DND-41 (cell line): Measurements from ENCODE around the gene CCDC116.
"Not testable (repeated sequence)": the region's sequence is repeated elsewhere in the genome, so short reads cannot be mapped to it uniquely, and the experiment has no call there.

Source experiments
- ATAC-seq: fragments of 200-7000 bp; cut with Tn5 transposase; 3 replicates; pipeline ENCODE4 v1.9.1; 2021; ENCODE audit warnings: low read depth; ENCODE audit not compliant: insufficient read depth
- DNase-seq: peaks from one replicate; pipeline ENCODE4 v3.0.0-alpha.2; 2020
- H2AFZ ChIP-seq: 2 replicates; pipeline ENCODE4 v1.6.0; 2012; ENCODE audit warnings: low read depth, low read length
- H3K27ac ChIP-seq: 2 replicates; pipeline ENCODE4 v1.5.1; 2012; ENCODE audit warnings: low read length, inconsistent platforms
- H3K27me3 ChIP-seq: fragments of 200-600 bp; sonication (generic); 2 replicates; pipeline ENCODE4 v1.6.0; 2012; ENCODE audit warnings: low read length, mild to moderate bottlenecking, inconsistent platforms; ENCODE audit not compliant: insufficient read depth, poor library complexity
- H3K36me3 ChIP-seq: 2 replicates; pipeline ENCODE4 v1.5.1; 2012; ENCODE audit warnings: low read length, inconsistent platforms; ENCODE audit not compliant: insufficient read depth
- H3K4me1 ChIP-seq: 2 replicates; pipeline ENCODE4 v1.5.1; 2012; ENCODE audit warnings: mild to moderate bottlenecking, low read length; ENCODE audit not compliant: insufficient read depth
- H3K4me2 ChIP-seq: 2 replicates; pipeline ENCODE4 v1.6.0; 2012; ENCODE audit warnings: mild to moderate bottlenecking, moderate library complexity, low read length, inconsistent platforms; ENCODE audit not compliant: insufficient read depth
- H3K4me3 ChIP-seq, 2 experiments: fragments of 200-600 bp in 1 of 2; shearing (Covaris generic) in 1 of 2; 2 replicates each; pipeline ENCODE4 v1.5.1; 2012 to 2016; ENCODE audit warnings: inconsistent platforms in 2 of 2, low read length in 2 of 2, mild to moderate bottlenecking in 2 of 2, low read depth in 1 of 2, moderate library complexity in 1 of 2
- H3K79me2 ChIP-seq: 2 replicates; pipeline ENCODE4 v1.6.0; 2012; ENCODE audit warnings: low read length, inconsistent platforms; ENCODE audit not compliant: insufficient read depth
- H3K9ac ChIP-seq: 2 replicates; pipeline ENCODE4 v1.6.0; 2012; ENCODE audit warnings: low read depth, mild to moderate bottlenecking, inconsistent platforms, low read length, moderate library complexity
- H3K9me3 ChIP-seq: 2 replicates; pipeline ENCODE4 v1.5.1; 2012; ENCODE audit warnings: low read length, moderate library complexity, mild to moderate bottlenecking, inconsistent platforms; ENCODE audit not compliant: insufficient read depth, severe bottlenecking
- H4K20me1 ChIP-seq: 2 replicates; pipeline ENCODE4 v1.6.0; 2012; ENCODE audit warnings: low read length; ENCODE audit not compliant: insufficient read depth
- EZH2 ChIP-seq: IDR thresholded peaks from 3 replicates; pipeline ENCODE4 v1.6.1; 2012; ENCODE audit warnings: borderline replicate concordance, low read depth, mild to moderate bottlenecking, moderate library complexity, low read length, inconsistent platforms; ENCODE audit not compliant: severe bottlenecking
- TF ChIP-seq, protein P1 (sequence below): IDR thresholded peaks from 2 replicates; pipeline ENCODE4 v1.5.1; 2012; ENCODE audit warnings: borderline replicate concordance, low read length, moderate library complexity, mild to moderate bottlenecking; ENCODE audit not compliant: poor library complexity, severe bottlenecking; ENCODE audit errors: extremely low read depth

The CCDC116 gene

DNA sequence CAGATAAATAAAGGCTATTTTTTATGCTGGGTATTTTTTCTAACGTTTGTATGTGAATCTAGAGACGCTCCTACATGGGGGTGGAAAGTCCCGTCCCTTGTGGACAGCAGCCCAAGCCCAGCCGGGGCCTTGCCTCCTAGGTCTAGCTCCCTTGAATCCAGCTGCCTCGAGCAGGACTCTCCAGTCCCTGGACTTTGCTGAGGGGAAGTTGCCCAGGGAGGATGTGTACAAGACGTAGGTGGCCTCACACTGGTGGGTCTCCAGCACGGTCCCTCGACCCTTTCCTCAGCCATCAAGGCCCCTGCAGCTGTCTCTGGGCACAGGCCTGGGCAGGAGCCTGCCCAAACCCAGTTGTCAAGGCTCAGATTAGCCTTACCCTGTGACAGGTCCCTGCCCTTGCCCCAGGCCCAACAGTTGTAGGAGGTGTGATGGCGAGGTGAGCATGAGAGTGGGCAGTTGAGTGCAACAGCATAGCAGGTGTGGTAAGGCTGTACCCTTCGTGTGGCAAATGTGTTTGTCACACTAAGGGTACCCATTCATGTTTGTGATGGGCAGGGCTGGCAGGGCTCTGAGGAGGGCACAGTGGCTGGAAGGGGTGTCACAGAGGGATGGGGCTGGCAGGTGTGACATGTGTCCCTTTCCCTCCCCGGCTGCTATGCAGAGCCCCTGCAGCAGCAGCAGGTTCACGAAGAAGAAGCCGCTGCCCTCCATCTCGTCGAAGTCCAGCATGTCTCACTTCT is 3.4 kb downstream of the CCDC116 start:
- DNase-seq, result no peak
- H3K4me3 ChIP-seq, result no peak overlapping the region
- H3K27ac ChIP-seq, result no peak overlapping the region
- H3K4me2 ChIP-seq, result no peak overlapping the region
- H2AFZ ChIP-seq, result no peak overlapping the region
- H4K20me1 ChIP-seq, result peaks cover 3% of the 10 kb centered on the region; the same call in 1 of the 2 replicates
- H3K9me3 ChIP-seq, result no peaks in the 10 kb centered on the region
- TF ChIP-seq, protein P1, sequence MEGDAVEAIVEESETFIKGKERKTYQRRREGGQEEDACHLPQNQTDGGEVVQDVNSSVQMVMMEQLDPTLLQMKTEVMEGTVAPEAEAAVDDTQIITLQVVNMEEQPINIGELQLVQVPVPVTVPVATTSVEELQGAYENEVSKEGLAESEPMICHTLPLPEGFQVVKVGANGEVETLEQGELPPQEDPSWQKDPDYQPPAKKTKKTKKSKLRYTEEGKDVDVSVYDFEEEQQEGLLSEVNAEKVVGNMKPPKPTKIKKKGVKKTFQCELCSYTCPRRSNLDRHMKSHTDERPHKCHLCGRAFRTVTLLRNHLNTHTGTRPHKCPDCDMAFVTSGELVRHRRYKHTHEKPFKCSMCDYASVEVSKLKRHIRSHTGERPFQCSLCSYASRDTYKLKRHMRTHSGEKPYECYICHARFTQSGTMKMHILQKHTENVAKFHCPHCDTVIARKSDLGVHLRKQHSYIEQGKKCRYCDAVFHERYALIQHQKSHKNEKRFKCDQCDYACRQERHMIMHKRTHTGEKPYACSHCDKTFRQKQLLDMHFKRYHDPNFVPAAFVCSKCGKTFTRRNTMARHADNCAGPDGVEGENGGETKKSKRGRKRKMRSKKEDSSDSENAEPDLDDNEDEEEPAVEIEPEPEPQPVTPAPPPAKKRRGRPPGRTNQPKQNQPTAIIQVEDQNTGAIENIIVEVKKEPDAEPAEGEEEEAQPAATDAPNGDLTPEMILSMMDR, result no peak
- no peak for TF ChIP-seq EZH2
- no peaks in the 10 kb centered on the region for H3K36me3 ChIP-seq
- no peak for ATAC-seq
- no peaks in the 10 kb centered on the region for H3K27me3 ChIP-seq
- H3K4me1 ChIP-seq, result peaks cover 29% of the 10 kb centered on the region
- H3K9ac ChIP-seq, result no peak overlapping the region
- no peaks in the 10 kb centered on the region for H3K79me2 ChIP-seq

DNA sequence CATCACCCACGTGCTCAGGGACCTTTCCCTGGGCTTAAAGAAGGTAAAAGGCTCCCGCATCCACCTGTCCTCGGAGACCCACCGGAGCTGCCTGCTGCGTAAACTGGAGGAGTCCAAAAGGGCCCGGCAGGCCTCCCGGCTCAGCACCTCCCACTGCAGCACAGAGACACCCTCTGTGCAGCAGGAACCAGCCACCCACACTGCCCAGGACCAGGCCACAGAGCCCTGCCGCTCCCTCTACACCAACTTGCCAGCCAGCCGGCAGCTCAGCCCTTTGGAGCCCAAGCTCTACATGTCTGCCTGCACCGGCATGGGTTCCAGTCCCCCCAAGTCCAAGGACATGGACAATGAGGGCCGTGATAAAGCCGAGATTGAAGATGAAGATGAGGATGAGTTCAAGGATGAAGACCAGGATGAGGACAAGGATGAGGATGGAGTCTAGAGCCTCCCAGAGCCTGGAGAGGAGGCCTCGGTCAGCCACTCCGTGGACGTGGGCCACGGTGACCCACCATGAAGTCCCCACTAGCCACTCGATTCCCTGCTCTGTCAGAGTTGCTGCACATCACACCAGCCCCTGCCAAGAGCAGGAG is 4.2 kb downstream of the CCDC116 start:
- no peak overlapping the region for H3K27ac ChIP-seq
- no peak overlapping the region for H2AFZ ChIP-seq
- no peak overlapping the region for H3K4me2 ChIP-seq
- TF ChIP-seq, protein P1, result no peak
- TF ChIP-seq EZH2, result no peak
- DNase-seq, result no peak
- peaks cover 3% of the 10 kb centered on the region; the same call in 1 of the 2 replicates for H4K20me1 ChIP-seq
- H3K4me3 ChIP-seq, result no peak overlapping the region
- peaks cover 29% of the 10 kb centered on the region for H3K4me1 ChIP-seq
- no peak overlapping the region for H3K9ac ChIP-seq
- no peak for ATAC-seq
- H3K27me3 ChIP-seq, result no peaks in the 10 kb centered on the region
- H3K36me3 ChIP-seq, result no peaks in the 10 kb centered on the region
- H3K9me3 ChIP-seq, result no peaks in the 10 kb centered on the region
- no peaks in the 10 kb centered on the region for H3K79me2 ChIP-seq

- DNase-seq, H4K20me1 ChIP-seq, H2AFZ ChIP-seq, H3K27ac ChIP-seq, H3K9me3 ChIP-seq, H3K27me3 ChIP-seq, H3K79me2 ChIP-seq, H3K4me3 ChIP-seq, H3K36me3 ChIP-seq, ATAC-seq, H3K4me2 ChIP-seq, H3K9ac ChIP-seq: not testable (repeated sequence)
- H3K4me1 ChIP-seq, result peaks cover 27% of the 10 kb centered on the region
Observed at GRCh38 chr22:21637450-21637849, 4.9 kb downstream of the CCDC116 start.

DNA sequence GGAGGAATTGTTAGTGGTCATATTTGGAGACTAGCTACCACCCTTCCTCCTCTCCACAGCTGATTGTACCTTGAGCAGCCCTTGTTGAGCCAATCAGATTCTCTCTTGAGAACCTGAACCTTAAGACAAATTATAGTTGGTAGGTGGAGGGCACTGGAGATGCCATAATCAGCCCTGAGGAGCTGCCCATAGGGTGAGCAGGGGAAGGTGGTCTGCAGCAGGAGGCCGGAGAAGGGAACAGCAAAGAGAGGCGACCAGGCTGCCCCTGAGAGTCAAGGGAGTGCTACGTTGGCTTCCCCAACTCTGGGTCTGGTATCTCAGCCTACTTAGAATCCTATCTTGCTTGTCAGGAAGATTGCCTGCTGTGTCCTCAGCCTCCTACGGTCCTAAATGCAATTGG is 6.8 kb downstream of the CCDC116 start:
- TF ChIP-seq, protein P1, result no peak
- no peak for TF ChIP-seq EZH2
- H3K4me2 ChIP-seq, result no peak overlapping the region

More for the DNA sequence above, 6.8 kb downstream of the CCDC116 start:
- no peak overlapping the region for H3K4me3 ChIP-seq
- H3K79me2 ChIP-seq, result peaks cover 20% of the 10 kb centered on the region
- no peak overlapping the region for H2AFZ ChIP-seq
- H3K36me3 ChIP-seq, result peaks cover 11% of the 10 kb centered on the region
- no peak overlapping the region for H3K9ac ChIP-seq
- no peaks in the 10 kb centered on the region for H3K27me3 ChIP-seq
- peaks cover 13% of the 10 kb centered on the region for H4K20me1 ChIP-seq
- H3K27ac ChIP-seq, result no peak overlapping the region
- peaks cover 32% of the 10 kb centered on the region for H3K4me1 ChIP-seq
- no peaks in the 10 kb centered on the region for H3K9me3 ChIP-seq
- ATAC-seq, result no peak
- DNase-seq, result no peak
